ENCODE data around the gene BPTF.
A peak's percentile ranks its signal among the peaks of the same experiment; 100 is the strongest.
"Not testable (repeated sequence)": the region's sequence is repeated elsewhere in the genome, so short reads cannot be mapped to it uniquely, and the experiment has no call there.

The BPTF gene

DNA sequence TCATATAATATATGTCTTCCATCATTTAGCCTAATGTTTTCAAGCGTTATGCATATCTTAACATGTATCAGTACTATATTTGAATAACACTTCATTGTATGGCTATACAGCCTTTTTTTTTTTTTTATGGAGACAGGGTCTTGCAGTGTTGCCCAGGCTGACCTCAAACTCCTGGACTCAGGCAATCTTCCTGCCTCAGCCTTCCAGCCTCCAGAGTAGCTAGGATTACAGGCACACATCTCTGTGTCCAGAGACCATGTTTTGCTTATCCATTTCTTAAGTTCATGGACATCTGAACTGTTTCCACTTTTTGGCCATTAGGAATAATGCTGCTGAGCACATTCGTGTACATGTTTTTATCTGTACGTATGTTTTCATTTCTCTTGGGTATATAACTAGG, 7.8 kb downstream of the BPTF start:
- no peak for DNase-seq (ENCODE audit: low read depth in 2 of 2)

DNA sequence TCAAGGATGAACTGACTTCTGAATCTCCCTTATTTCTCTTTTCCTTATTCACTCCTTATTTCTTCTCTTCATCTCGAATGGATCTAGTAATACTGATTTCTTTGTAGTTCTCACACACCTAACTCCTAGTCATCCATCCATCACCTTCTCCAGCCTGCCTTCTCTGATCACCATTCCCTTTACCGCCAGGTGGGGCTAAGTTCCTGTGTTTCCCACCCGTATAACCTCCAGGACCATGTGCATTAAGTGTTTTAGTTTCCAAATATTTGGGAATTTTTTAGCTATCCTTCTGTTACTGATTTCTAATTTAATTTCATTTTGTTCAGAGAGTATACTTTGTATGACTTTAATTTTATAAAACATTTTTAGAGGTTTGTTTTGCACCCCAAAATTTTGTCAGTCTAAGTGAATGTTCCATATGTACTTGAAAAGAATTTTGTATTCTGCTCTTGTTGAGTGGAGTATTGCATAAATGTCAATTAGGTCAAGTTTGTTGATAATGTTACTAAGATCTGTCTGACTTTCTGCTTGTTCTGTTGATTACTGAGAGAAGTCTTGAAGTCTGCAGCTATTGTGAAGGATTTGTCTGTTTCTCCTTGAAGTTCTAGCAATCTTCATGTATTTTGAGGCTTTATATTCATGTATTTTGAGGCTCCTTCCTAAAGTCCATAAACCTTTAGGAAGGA, 8.8 kb downstream of the BPTF start:
- DNase-seq (ENCODE audit: low read depth in 2 of 2) = no peak

DNA sequence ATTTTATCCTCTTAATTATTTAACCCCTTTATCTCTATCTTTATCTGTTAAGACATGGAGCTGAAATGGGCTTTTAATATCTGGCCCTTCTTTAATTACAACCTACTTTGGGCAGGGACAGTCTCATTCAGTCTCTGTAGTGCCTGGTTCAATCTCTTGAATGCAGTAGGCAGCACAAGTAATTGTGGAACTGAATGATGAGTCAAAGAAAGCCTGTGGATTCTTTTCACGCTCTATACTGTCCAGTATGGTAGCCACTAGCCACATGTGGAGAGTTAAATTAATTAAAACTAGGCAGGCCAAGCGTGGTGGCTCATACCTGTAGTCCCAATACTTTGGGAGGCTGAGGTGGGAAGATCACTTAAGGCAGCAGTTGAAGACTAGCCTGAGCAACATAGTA, 9.3 kb downstream of the BPTF start:
- no peak for DNase-seq (ENCODE audit: low read depth in 2 of 2)

DNA sequence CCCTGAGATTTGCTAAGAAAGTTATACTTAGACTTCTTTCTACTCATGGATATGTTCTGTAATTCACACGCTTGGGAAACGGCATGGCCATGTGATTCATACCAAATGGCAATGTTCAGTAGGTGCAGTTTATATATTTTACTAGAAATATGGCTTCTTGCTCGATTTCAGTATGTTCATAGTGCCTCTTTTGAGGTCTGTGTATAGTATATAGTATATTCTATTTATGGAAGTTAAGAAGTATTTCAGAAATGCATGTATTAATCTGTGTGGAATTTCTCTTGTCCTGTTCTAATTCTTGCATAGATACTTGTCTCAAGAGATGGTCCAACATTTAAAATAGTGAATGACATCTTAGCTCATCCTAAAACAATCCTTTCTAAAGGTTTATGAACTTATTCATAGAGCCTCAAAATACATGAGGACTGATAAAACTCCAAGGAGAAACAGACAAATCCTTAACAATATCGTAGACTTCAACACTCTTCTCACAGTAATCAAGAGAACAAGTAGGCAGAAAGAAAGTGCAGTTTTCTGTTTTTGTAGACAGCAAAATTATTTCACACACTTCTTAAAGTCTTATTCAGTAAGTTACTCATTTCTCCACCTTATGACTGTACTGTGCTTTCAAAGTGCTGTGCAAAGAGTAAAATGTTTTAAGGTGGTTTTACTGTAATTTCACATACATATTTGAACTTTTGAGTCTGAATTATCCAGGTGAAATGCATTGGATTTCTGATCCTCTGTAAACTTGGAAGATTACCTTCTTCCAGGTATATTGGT, 11.1 kb downstream of the BPTF start:
- DNase-seq (ENCODE audit: low read depth in 2 of 2) = no peak

DNA sequence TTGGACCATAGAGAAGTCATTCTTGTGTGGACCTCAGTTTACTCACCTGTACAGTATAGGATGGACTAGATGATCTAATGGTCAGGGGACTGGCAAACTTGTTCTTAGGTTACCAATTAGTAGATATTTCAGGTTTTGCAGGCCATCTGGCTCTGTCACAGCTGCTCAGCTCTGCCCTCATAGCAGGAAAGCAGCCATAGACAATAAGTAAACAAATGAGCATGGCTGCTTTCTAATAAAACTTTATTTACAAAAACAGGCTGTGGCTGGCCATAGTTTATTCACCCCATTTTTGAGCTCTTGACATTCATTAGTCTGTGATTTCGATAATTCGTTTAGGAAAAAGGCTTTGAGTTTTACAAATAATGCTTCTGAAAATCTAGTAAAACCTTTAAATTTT, 12.7 kb downstream of the BPTF start:
- no peak for DNase-seq (ENCODE audit: low read depth in 2 of 2)

DNA sequence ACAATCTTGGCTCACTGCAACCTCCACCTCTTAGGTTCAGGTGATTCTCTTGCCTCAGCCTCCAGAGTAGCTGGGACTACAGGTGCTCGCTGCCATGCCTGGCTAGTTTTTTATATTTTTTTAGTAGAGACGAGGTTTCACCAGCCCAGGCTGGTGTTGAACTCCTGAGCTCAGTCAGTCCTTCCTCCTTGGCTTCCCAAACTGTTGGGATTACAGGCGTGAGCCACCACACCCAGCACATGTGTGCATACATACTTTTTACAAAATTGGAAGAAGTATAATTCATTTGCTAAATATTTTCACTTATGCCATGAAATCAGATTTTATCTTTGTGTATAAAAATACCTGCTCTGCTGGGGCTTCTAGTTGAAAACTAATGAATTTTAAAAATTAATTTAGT, 13.2 kb downstream of the BPTF start:
- no peak for DNase-seq (ENCODE audit: low read depth in 2 of 2)

DNA sequence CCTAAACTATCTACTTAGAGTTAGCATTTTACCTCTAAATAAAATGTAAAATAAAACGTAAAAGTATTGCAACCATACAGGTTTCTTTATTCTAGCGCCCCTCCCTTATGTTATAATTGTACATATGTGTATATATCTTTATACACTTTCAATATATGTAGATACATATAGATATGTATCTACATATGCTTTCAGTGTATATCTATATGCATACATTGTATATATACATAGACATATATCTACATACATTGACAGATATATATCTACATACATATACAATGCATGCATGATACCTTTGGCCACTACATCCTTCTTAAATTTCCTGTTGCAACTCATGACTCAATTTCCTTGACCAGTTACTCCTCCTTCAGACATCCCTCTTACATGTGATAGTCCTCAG, 16.7 kb downstream of the BPTF start:
- no peak for DNase-seq (ENCODE audit: low read depth in 2 of 2)

DNA sequence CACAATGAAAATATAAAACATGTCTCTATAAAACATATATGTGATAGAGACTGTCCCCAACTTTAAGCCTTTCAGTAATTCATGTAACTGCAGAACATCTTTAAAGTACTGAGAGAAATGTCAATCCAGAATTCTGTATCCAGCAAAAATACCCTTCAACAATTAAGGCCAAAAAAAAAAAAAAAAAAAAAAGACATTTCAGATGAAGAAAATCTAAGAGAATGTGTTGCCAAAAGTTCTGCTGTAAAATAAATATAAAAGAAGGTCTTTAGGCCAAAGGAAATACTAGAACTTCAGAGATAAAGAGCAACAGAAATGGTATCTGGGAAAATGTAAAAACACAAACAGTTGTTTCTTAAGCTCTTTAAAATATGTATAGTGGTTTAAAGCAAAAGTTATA, 17.3 kb downstream of the BPTF start:
- no peak for DNase-seq (ENCODE audit: low read depth in 2 of 2)

DNA sequence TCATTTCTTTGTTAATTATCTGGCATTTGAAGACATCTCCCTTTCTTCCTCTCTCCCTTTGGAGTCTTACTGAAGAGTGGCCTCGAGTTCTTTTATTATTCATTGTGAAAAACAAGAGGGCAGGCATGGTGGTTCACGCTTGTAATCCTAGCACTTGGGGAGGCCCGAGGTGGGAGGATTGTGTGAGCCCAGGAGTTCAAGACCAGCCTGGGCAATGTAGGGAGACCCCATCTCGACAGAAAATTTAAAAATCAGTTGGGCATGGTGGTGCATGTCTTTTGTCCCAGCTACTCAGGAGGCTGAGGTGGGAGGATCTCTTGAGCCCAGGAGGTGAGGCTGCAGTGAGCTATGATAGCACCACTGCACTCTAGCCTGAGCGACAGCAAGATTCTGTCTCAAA, 20.1 kb downstream of the BPTF start:
- DNase-seq (ENCODE audit: low read depth in 2 of 2) = no peak

DNA sequence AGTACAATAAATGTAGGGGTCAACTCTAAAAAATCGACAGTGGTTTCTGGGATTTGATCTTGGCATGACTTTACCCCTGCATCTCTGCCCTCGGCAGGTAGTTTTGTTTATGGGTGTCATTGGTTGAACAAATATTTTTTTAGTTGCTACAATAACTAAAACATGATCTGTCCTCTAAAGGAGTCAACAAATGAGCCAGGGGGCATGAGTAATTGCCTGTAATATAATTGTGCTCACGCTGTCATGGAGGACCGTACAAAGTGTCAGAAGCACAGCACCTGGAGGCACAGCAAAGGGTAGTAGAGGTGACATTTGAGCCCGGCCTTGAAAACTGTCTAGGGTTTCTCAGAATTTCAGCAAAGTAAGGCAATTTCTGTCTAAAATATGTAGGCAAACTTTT, 22.9 kb downstream of the BPTF start:
- not testable (repeated sequence) for DNase-seq (ENCODE audit: low read depth in 2 of 2)

DNA sequence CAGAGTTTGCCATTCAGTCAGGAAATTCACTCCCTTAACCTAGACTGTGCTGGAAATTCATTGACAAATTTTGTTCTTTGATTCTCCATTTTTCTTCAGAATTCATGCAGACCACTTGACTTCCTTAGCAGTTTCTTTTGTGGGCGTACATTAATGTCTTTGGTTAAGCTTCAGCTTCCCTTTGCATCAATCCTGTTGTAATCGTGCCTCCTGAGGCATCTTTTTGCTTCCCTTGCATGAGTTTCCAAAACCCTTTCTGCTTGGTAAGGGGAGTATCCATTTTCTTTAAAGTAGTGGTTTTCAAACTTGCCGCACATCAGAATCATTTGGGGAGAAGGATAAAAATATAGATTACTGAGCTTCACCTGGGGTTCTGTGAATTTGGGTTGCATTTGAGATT, 23.5 kb downstream of the BPTF start:
- DNase-seq (ENCODE audit: low read depth in 2 of 2) = not testable (repeated sequence)

DNA sequence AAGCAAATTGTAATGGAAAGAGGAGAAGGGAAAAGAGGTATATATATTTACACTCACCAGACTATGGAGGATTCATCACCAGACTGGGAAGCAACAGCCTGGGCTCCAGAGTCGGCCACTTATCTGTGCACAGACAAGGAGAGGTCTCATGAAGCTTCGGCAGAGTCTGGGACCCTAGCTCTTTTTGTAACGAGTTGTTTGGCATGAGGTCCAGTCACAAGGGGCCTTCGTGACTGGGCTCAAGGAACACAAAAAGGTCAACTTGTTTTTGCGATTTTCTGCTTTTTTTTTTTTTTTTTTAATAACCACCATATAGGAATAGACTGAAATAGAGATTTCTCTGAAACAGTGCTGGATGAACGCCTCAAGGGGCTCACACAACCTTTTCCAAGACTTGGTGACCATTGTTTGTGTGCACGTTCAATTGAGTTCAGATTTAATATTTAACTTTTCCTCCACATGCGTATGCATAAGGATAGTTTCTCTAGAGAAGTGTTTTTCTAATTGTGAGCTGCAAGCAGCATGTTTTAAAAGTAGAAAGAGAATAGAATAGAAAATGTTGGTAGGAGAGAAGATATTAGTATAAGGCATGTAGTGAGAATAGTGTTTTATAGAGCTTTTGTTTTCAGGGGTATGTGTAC, 25.8 kb downstream of the BPTF start:
- DNase-seq (ENCODE audit: low read depth in 2 of 2) = no peak

DNA sequence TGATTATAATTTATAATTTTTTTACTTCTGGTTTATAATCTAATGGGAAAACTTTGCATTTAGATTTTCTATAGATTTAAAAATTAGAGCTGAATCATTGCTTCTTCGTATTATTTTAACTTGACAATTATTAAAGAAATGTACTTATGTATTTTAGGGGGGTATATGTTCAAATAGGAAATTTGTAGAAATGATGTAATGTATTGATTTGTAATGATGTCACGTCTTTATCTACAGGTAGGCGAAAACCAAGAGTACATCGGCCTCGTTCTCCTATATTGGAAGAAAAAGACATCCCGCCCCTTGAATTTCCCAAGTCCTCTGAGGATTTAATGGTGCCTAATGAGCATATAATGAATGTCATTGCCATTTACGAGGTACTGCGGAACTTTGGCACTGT, 28.4 kb downstream of the BPTF start:
- no peak for DNase-seq (ENCODE audit: low read depth in 2 of 2)

DNA sequence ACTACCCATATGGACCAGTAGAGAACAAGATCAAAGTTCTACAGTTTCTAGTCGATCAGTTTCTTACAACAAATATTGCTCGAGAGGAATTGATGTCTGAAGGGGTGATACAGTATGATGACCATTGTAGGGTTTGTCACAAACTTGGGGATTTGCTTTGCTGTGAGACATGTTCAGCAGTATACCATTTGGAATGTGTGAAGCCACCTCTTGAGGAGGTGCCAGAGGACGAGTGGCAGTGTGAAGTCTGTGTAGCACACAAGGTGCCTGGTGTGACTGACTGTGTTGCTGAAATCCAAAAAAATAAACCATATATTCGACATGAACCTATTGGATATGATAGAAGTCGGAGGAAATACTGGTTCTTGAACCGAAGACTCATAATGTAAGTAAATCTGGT, 29.1 kb downstream of the BPTF start:
- DNase-seq (ENCODE audit: low read depth in 2 of 2) = no peak

DNA sequence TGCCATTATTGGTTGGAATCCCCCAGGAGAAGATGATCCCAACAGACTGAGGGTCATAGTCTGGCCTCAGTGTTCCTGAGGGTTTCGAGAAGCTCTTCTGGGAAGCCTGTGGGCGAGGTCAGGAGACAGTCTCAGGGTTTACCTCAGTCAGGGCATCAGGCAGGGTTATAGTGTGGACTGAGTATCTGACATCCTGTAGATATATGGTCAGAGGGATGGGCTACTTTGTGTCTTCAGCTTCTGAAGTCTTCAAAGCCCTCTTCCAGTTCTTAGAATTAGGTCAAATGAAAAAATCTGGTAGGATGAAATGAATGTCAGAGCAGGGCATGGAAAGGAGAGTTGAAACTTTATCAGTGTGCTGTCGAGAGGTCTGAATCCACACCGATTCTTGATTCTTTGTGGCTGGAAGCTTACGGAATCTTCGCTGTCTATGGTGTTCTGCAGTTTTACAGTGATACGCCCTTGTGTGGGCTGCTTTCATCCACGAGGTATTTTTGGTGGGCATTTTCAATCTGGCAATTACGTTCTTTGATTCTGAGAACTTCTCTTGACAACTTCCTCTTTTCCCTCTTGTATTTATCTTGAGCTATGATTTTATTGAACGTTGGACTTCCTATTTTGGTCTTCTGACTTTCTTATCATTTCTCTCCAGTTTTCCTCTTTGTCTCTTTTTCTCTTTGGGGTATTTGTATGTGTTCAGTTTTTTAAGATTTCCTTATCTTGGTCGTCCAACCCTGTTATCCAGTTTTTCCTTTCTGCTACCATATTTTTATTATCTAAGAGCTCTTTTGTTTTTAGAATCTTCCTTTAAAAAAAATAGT, 30.4 kb downstream of the BPTF start:
- DNase-seq (ENCODE audit: low read depth in 2 of 2) = no peak

DNA sequence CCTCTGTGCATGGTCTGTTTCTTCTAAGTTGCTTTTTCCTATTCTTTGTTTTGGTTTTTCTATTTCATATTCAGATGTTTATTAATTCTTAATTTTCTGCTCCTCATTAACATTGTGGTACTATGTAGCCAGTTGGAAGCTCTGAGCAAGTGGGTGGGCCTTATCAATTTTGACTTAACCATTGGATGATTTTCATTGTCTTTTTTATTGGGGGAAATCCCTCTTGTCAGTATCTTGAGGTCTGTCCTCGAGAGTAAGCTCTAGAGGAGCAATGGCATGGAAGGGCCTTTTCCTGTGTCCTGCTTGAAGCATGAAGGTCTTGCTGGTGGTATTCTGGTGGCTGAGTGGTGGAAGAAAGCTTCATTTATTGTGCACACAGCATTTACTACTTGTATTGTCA, 31.1 kb downstream of the BPTF start:
- not testable (repeated sequence) for DNase-seq (ENCODE audit: low read depth in 2 of 2)

DNA sequence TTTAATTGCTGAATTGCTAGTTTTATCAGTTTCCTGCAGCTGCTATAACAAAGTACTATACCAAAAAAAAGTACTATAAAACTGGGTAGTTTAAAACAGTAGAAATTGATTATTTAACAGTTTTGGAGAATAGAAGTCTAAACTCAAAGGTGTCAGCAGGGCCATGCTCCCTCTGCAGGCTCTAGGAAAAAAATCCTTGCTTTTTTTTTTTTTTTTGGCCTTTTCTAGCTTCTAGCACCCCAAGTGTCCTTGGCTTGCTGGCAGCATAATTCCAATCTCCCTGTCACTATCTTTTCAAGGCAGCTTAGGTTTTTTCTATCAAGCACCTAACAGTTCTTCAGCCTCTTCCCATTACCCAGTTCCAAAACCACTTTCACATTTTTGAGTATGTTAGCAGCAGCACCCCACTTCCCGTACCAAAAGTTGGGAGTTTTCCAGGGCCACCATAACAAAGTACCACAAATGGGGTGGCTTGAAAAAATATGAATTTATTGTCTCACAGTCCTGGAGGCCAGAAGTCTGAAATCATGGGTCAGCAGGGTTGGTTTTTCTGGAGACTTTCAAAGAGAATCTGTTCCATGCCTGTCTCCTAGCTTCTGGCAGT, 37.4 kb downstream of the BPTF start:
- DNase-seq (ENCODE audit: low read depth in 2 of 2) = no peak

DNA sequence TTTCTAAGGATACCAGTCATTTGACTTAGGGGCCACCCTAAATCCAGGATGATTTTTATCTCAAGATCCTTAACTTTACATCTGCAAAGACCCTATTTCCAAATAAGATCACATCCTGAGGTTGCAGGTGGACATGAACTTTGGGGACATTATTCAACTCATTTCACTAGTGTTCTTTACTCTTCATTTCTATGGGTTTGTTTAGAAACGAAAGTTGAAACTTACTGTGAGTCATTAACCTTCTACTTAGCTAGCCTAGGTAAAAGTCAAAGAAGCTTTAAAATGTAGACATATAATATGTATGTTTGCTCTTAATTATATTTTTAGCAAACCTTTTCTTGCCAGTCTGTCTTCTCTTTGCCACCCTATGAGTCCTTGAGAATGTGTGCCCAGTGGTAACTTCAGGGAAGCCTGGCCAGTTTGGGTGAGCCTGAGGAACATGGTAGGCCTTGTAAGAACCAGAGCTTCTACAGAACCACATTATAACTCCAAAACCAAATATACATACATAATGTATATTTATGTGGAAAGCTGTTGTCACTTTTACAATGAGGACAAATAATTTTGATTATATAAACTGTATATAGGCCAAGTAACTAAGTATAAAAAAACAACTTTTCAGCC, 38.4 kb downstream of the BPTF start:
- DNase-seq (ENCODE audit: low read depth in 2 of 2) = no peak

DNA sequence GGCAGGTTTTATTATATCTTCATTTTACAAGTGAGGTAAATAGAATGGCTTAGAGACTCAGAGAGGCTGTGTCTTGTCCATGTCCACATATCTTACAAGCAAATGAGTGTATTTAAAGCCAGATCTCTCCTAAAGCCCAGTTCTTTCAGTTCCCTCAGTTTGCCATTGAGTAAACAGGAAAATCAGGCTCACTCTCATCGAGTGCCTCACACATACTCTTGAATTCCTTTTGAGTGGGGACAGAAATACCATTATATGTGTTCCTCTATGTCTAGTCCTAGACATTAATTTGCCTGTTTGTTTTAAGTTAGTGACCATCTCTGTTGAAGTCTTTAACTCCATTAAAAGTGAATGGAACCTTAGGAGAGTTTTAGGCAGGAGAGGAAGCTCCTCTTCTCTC, 40.1 kb downstream of the BPTF start:
- no peak for DNase-seq (ENCODE audit: low read depth in 2 of 2)

DNA sequence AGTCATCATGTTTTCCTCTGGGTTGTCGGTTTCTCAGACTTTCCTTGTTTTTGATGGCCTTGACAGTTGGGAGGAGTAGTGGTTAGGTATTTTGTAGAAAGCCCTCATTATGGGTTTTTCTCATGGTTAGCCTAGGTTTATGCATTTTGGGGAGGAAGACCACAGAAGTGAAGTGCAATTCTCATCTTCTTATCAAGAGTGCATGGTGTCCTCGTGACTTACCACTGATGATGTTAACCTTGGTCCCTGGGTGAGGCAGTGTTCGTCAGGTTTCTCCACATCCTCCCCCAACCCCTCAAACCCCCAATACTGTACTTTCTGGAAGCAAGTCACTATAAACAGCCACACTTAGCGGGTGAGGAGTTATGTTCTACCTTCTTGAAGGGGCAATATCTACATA, 42.3 kb downstream of the BPTF start:
- peak; percentile 6 to 22 for DNase-seq (ENCODE audit: low read depth in 2 of 2)

DNA sequence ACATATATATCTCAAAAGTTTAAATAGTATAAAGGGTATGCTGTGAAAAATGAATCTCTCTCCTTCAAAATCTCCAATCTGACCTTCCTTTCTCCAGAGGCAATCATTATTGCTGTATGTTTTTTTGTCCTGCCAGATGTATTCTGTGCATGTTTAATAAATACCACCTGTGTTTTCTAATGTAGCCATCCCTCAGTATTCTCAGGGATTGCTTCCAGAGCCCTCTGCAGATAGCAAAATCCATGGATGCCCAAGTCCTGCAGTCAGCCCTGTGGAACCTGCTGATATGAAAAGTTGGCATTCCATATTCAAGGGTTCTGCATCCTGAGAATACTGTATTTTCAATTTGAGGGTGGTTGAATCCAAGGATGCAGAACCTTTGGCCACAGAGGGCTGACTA, 42.9 kb downstream of the BPTF start:
- no peak for DNase-seq (ENCODE audit: low read depth in 2 of 2)

All from stimulated activated CD8-positive, alpha-beta memory T cell treated with anti-CD3 and anti-CD28 coated beads, Interleukin-15, amount 100 ng/mL, for 48 hours (primary cell).